Erythroblast (primary cell): ENCODE data around the gene DHRSX.
"Not testable (repeated sequence)": the region's sequence is repeated elsewhere in the genome, so short reads cannot be mapped to it uniquely, and the experiment has no call there.

Experiments used
- GATA1 ChIP-seq: IDR thresholded peaks from 2 replicates; pipeline ENCODE4 v1.6.1; 2011; ENCODE audit warnings: low read depth, mild to moderate bottlenecking, control low read depth, low read length, moderate library complexity
- POLR2A ChIP-seq: IDR thresholded peaks from 2 replicates; pipeline ENCODE4 v1.6.1; 2011; ENCODE audit warnings: mild to moderate bottlenecking, low read length

DNA sequence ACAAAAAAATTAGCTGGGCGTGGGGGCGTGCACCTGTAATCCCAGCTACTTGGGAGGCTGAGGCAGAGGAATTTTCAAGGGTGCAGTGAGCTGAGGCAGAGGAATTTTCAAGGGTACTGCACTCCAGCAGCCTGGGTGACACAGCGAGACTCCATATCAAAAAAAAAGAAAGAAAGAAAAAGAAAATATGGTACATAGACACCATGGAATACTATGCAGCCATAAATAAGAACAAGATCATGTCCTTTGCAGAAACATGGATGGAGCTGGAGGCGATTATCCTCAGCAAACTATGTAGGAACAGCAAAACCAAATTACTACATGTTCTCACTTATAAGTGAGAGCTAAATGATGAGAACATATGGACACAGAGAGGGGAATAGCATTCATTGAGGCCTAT, 141.3 kb downstream of the DHRSX start:
- not testable (repeated sequence) for TF ChIP-seq POLR2A, GATA1
